Measurements from ENCODE around the gene UCP2.

The UCP2 gene

DNA sequence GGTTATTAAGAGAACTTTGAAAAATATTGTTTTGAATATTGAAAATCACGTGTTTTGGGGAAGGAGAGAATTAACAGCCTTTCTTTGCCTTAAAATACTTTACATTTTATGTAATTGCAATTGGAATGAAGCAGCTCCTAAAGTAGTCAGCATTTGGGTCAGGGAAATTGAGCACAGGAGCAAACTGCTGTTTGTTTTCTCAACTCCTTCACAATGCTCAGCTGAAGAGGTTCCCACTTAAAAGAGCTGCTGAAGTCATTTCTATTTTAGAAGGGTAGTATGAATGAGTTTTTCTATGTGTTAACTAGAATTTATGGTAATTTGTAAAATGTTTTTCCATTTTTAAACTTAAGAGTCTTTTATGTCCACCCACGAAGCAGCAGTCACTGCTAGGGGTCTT is 8.1 kb upstream of the UCP2 start:
- DNase-seq: no peak

DNA sequence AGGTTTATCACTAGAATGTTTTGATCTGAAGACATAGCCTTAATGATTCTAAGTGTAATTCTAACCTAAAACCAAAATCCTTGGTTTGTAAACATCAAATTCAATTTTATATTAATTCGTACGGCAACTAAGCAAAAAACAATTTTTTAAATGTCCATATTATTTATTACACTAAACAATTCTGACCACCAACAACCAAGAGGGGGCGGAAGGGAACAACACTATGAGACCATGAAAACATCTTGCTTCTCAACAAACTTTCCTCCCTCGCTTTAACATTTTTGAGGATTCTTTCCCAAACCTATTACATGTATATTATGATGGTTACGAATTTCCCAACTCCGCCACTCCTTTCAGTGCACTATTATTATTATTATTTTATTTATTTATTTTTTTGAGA is 6.5 kb upstream of the UCP2 start:
- DNase-seq: no peak

DNA sequence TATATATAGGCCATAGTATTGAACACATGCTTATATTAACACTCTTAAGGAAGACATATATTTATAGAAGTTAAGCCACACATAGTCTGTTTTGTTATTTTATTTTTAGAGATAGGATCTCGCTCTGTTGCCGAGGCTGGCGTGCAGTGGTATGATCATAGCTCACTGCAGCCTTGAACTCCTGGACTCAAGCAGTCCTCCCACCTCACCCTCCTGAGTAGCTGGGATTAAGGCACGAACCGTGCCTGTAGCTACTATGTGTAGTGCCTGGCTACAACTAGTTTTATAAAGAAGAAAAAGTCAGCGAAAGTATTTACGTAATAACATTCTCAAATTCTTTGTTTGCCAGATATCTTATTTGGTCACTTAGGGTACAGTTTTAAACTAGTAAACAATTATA is 5.6 kb upstream of the UCP2 start:
- DNase-seq: no peak

DNA sequence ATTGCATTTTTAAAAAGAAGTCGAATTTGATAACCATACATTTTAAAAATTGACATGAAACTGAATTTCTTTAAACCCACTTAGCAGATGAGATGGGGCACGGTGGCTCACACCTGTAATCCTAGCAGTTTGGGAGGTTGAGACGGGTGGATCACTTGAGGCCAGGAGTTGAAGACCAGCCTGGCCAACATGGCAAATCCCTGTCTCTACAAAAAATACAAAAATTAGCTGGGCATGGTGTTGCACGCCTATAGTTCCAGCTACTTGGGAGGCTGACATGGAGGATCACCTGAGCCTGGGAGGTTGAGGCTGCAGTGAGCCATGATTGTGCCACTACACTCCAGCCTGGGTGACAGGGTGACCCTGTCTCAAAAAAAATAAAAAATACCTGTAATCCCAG is 3.0 kb upstream of the UCP2 start:
- DNase-seq: peak; percentile 10

DNA sequence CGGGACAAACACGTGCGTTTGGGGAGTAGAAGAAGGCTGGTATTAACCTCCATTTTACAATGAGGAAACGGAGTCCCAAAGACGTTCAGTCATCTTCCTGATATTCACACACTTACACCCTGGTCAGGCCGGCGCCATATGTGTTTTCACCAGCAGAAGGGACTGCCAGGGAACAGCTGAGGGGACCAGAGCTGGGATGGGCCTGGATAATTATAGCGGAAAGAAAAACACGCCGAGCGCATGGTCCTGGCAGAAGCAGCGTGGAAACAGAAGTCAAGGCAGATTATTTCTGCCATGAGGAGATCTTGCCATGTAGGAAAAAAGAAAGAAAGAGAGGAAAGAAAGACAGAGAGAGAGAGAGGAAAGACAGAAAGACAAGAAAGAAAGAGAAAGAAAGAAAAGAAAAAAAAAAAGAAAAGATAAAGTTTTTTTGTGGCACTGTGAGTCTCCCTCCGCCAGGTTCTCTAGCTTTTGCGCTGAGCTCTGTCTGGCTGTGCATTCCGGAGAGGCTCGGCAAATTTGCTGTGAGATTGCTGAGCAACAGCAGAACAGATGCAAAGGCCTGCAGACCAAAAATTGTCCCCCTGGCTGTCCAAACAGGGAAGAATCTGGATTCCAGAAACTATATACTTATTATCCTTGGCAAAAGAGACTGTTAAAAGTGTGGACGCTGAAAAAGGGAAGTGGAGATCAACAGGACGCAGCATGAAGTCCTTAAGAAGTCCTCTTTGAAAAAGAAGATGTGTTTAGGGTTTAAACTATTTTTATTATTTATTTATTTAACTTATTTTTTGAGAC is 1.3 kb upstream of the UCP2 start:
- DNase-seq: no peak

DNA sequence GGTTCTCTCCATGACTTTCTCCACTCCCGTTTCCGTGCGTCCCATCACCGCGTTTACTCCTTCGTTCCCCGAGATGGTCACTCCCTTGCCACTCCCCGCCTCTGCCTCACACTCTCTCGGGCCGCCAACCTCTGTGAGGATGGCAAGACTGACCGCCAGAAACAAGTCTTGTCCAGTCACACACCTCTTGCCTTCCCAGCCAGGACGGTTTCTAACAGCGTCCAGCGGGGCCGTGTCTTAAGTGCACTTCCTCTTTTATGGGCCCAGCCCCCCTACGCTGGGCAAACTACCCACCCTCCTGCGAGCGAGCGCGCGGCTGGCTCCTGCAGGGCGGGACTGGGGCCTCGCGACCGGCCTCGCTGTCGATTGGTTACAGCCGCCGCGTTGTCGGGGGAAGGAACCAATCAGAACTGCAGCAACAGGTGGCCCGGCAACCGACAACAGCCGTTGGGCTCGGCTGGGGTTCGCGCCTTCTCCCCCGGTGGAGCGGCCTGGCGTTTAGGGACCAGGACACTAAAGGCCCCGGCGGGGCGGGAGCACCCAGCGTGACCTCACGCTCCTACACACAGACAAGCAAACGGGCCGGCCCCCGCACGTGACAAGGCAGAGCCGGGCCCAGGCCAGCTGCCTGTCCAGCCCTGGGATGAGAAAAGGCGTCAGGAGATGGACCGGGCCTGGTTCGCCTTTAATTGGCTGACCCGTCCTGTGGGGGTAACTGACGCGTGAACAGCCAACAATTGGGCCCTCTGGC is 522 bp upstream of the UCP2 start:
- DNase-seq: peak; percentile 97

DNA sequence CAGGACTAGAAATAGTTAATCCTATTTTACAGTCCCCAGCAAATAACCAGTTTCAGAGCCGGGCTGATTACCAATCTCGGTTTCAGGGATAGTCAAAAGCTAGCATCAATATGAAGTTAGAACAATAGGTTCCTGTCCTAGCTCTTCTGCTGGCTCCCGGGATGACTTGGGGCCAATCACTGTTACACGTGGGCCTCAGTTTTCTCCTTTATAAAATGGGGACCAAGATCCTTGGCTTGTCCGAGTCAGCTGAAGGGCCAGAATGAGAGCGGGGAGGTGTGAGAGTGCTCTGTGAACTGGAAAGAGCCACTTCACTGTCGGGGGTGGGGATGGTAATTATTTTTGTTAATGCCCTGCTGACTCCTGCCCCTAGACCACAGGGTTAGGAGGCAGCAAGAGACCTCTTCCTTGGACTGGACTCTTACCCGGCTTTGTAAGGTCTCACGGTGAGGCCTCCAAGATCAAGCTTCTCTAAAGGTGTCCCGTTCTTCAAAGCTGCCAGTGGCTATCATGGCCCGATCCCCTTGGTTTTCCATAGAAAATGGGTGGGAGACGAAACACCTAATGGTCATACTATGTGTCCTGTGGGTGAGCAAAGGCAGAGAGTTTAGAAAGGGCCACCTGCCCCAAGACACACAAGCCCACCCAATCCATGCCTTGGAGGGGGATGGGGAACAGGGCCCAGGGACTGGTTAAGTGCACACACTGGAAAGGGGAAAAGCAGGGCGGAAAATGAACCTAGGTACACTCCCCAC is 1.4 kb downstream of the UCP2 start:
- DNase-seq: no peak

DNA sequence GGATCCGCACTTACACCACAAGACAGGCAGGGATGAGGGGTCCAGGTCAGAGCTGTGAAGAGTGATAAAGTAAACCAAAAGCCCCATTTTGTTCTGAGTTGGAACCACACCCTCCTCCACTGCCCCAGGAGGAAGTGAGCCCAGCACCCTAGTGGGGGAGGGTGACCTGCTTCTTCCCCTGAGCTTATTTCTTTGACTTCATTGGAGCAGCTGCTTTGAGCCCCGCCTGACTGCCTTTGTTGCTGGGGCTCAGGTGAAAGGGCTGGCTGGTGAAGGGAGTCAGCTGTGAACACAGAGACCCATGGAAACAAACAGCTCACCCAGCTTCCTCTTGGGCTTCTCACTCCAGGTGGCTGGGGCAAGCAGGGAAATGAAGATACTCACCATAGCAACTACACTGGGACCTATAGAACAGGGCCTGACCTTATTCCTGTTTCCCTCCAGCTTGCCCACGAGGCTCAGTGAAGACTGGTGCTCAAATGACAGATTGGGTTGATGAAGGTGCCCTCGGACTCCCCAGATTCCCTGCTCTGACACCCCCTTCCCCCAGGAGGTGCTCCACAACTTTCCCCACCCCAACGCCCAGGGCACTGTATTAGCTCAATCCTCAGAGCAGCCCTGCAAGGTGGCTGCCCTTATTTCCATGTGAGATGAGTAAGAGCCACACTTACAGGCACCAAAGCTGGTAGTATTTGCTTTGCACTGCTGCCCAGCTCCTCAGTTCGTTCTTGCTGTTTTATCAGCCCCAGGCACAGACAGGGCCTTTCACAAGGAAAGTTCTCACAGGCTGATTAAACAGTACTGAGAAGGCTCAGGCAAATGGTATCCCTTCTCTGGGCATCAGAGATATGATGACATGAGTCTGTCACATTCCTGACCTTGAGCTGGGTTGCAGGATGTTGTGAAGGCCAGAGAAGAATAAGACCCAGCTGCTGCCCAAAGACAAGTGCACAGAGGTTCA is 2.4 kb downstream of the UCP2 start:
- DNase-seq: peak; percentile 93

DNA sequence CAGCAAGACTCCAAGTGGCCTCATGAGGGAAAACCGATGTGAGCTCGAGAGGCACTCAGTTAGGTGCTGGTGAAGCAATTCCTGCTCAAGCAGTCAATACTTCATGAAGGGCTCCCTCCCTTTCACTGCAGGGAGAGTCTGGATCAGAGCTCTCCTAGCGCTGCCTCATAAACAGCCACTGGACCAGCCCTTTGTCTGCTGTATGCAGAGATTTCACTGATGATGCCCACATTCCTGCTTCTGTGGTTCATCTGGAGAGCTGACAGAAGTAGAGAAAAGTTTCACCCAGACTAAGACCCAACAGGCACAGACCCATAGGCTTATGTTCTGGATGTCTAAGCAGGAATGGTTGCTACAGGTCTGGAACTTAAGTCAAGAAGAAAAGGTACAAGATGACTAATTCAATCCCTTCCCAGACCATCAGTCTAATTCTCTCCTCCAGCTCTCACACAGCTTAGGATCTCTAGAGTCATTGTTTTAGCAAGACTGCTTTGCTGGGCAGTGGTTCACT is 4.0 kb downstream of the UCP2 start:
- DNase-seq: no peak

DNA sequence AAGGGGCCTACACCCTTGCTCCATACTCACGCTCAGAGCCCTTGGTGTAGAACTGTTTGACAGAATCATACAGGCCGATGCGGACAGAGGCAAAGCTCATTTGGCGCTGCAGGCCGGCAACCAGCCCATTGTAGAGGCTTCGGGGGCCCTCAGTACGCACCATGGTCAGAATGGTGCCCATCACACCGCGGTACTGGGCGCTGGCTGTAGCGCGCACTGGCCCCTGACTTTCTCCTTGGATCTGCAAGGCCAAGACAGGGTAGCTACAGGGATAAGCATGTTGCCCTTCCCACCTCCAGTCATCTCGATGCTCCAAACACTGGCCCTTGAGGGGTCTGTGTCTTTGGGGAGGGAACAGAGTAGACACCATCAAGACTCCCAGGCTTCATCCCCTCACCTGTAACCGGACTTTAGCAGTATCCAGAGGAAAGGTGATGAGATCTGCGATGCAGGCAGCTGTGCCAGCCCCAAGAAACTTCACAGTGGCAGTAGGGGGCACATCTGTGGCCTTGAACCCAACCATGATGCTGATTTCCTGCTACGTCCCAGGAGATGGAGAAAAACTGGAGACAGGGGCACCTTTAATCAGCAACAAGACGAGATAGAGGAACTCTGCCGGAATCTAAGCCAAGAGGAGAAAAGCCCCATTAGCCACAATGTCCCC is 4.7 kb downstream of the UCP2 start:
- no peak for DNase-seq

DNA sequence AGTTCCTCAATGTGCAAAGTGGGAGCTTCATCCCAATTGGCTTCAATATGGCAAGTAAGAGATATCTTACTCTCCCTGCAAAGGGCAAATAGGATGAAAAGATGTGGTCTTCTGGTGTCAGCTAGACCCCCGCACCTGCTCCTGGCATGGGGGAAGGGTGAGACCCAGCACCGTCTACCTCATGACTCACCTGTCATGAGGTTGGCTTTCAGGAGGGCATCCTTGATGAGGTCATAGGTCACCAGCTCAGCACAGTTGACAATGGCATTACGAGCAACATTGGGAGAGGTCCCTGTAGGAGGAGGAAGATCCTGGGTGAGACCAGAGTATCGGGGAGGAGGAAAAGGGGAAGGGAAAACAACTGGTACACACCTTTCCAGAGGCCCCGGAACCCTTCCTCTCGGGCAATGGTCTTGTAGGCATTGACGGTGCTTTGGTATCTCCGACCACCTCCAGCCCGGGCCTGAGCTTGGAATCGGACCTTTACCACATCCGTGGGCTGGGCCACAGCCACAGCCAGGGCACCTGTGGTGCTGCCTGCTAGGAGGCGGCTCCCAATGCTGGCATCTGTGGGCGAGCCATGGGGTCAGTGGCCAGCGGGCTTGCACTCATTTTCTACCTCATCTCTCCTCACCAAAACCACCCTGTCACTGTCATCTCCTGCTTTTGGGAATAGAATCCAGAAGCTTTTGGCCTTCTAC is 6.0 kb downstream of the UCP2 start:
- no peak for DNase-seq

DNA sequence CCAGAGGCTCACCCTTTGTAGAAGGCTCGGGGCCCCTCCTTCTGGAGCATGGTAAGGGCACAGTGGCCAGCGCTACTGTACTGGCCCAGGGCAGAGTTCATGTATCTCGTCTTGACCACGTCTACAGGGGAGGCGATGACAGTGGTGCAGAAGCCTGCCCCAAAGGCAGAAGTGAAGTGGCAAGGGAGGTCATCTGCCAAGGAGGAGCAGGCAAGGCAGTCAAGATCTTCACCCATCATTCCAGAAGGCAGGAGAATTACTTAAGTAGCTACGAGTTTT is 7.2 kb downstream of the UCP2 start:
- DNase-seq: no peak

DNA sequence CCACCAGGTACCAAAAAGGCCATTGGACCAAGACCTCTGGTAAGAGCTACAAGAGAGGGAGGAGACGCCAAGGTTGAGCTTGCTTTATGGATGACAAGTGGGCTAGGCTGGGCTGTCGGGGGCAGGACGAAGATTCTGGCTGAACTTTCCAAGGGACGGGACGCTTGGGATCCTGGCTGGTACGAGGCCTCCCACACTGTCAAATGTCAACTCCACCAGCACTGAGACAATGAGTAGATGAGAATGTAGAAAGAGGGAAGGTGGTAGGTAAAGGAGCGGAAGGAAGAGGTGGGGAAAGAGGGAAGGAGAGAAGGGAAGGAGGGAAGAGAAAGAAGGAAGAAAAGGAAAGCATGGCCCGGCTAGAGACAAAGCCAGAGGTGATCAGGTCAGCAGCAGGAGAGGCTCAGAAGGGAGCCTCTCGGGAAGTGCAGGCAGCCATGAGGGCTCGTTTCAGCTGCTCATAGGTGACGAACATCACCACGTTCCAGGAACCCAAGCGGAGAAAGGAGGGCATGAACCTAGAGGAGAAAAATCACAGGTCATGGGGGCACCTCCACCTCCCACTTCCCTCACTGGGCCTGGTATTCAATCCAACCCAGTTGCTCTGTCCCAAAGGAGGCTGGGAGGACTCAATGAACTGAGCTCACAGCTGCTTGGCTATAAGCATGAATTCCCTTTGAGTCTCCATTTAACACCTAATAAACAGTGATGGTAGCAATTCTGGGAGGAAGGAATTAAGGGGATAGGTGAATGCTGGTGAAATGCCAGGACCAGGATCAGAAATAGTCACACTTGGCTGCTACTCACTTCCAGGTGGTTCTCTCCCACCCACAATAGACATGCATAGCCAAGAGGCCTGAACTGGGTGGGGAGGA is 7.8 kb downstream of the UCP2 start:
- no peak for DNase-seq

DNA sequence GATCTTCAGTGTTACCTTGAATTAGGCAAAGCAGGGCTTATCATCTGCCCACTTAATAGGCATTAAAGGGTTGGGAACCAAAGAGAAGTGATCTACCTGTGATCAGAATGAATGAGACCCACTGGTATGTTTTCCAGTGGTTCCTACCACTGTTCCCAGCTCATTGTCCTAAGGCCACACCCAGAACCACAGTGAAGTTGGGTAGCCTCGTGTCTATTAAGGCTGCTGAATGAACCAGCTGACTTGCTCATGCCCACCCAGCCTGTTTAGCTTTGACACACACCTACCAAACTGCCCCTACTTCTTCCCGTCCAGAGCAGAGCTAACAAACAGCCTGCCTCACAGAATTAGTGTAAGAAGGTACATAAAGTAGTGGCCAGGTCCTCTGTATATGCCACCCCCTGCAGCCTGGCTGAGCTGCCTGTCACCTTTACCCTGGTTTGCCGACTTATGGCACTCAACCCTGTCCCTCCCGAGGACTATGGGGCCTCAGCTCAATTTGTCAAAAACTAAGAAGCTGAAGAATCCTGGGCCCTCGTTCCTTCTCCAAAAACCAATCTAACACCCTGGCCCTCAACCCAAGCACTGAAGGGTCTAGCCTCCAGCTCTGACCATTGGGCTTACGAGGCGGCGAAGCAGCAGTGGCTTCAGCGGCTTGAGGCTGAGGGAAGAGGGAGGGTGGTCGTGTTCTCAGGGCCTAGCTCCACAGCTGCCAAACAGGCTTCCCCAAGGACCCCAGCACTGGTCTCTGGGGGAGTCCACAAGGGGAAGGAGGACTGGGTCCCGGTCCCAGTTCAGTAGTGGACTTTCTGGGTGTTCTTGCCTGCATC is 9.8 kb downstream of the UCP2 start:
- no peak for DNase-seq

DNA sequence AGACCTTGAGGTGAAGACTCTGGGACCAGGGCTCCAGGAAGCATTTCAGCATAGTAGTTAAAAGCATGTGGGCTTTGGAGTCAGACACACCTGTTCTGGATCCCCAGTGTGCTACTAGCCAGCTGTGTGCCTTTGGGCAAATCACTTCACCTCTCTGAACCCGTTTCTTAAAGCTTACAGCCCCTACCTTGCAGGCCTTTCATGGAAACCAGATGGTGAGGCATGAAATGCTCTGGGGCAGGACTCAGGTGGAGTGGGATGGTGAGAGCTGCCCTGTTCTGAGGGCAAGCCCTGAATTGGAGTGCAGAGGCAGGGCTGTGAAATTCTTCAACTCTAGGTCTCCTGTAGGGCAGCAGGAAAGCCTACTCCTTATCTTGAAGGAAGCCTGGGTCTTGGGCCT is 10.5 kb downstream of the UCP2 start:
- no peak for DNase-seq

DNA sequence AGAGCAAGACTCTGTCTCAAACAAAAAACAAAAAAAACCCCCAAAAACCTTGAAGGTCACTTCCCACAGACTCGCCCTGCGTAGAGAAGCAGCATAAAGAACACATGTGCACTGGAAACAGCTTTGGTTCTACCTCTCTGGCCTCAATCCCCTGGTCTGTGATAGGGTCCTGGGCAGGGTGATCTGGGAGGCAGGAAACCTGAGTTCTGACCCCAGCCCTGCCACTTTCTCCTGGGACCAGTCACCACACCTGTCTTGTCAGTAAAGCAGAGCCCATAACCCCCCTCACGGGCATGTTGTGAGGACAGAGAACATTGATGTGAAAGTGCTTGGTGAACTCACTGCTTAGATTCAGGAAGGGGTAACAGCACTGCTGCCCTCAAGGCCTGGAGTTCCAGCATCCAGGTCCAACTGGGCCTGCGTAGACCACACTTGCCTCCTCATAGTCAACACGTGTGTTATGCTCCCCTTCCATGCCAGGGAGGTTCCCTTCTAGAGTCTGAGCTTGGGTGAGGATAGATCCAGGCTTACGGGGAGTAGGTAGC is 11.4 kb downstream of the UCP2 start:
- peak; percentile 43 for DNase-seq

DNA sequence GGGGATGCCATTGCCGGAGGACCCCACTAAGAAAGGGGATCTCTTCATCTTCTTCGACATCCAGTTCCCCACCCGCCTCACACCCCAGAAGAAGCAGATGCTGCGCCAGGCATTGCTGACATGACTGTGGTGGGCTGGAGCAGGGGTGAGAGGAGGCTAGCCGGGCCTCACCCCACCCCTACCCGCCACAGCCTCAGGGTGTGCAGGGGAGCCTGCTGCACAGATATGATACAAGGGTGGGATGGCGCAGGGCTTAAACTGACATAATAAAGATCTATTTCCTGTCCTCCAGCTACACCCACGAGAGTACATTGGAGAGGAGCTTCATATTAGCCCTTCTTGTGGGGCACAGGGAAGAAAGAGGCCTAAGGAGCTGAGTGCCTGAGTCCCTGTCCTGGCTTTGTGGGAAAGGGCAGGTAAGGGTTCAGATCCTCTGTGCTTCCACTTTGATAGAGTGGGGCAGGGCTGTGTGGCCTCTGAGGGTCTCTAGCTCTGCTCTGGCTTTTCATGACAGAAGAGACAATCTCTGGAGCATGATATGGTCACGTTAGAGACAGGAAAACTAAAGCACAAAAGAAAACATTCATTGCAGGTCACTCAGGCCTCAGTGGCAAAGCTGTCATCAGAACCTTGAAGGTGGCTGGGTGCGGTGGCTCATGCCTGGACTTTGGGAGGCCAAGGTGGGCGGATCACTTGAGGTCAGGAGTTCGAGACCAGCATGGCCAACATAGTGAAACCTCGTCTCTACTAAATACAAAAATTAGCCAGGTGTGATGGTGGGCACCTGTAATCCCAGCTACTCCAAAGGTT is 12.4 kb downstream of the UCP2 start:
- DNase-seq: peak; percentile 49

DNA sequence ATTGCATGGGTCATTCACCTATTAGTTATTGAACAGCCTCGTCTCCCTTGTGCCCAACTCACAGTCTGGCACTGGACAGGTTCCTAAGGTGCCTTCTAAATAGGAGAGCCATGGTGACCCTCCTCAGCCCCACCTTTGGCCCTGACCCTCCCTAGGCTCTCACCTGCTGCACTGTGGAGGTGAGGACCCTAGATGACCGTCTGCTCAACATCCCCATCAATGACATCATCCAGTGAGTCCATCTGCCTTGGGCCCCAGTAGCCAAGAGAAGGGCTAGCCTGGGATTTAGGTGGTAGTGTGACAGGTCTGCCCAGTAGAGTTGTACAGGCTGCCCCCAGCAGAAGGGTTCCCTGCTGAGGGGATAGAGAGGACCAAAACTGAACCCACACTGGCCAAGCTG is 13.6 kb downstream of the UCP2 start:
- no peak for DNase-seq
